ENCODE data around the gene MAPK8.

MAPK8 gene

DNA sequence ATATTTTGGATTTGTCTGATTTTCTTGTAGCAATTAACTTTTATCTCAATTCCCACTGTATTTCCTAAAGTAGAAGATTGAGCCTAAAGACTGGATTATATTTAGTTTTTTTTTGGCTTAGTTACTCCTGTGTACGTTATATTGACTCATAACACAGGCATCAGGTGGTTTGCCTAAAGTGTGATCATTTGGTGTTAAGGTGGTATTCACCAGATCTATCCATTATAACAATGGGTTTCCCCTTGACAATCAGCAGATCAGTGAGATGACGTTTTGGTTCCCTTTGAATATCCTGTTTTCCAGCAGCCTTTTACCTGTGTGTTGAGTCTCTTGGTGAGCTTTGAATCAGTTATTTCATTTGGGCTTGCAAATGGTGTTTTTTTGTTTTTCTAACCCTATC, 18.1 kb downstream of the MAPK8 start:
- TF ChIP-seq, protein P1, sequence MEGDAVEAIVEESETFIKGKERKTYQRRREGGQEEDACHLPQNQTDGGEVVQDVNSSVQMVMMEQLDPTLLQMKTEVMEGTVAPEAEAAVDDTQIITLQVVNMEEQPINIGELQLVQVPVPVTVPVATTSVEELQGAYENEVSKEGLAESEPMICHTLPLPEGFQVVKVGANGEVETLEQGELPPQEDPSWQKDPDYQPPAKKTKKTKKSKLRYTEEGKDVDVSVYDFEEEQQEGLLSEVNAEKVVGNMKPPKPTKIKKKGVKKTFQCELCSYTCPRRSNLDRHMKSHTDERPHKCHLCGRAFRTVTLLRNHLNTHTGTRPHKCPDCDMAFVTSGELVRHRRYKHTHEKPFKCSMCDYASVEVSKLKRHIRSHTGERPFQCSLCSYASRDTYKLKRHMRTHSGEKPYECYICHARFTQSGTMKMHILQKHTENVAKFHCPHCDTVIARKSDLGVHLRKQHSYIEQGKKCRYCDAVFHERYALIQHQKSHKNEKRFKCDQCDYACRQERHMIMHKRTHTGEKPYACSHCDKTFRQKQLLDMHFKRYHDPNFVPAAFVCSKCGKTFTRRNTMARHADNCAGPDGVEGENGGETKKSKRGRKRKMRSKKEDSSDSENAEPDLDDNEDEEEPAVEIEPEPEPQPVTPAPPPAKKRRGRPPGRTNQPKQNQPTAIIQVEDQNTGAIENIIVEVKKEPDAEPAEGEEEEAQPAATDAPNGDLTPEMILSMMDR (conservative IDR thresholded peaks at IDR 0.05), result no peak
- no peak for TF ChIP-seq ZFX (IDR thresholded peaks at IDR 0.05)
- H3K27ac ChIP-seq, result no peak overlapping the region

DNA sequence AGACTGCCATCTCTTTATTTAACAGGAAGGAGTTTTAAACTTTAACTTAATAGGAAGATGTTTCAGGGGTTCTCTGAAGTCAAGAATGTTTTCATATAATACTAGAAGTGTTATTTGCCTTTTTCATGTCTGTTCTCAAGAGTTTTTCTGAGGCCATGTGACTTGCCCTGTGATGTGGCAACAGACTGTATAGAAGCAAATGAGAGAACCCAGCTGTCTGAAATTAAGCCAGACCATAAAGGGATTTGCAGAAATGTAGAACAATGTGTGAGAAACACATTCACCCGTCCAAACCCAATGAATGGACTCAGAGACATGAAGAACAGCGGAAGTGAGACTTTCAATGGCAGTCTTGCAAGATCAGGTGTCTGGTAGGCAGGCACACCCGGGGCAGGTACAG, 23.8 kb downstream of the MAPK8 start:
- TF ChIP-seq, protein P1 (conservative IDR thresholded peaks at IDR 0.05), result no peak
- no peak for TF ChIP-seq ZFX (IDR thresholded peaks at IDR 0.05)

DNA sequence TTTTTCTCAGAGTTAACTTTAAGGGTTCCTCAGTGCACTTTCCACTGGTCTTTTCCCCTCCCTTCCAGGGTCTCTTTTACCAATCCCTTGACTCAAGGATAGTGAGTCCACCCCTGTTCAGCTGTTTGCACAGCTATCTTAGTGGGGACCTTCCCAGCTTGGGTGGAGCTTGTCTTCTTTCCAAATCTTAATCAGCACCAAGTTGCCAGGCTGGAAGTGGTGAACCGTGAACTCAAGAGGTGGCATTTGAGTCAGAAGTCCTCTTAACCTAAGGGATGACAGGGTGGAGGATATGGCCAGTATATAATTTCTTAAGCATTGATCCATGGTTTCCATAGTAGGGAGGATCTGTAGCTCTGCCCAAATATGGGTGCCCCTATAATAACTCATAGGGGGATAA, 25.0 kb downstream of the MAPK8 start:
- TF ChIP-seq, protein P1 (conservative IDR thresholded peaks at IDR 0.05), result no peak
- no peak for TF ChIP-seq ZFX (IDR thresholded peaks at IDR 0.05)
- H3K27ac ChIP-seq, result no peak overlapping the region

More for the DNA sequence above, 23.8 kb downstream of the MAPK8 start:
- no peak overlapping the region for H3K27ac ChIP-seq

DNA sequence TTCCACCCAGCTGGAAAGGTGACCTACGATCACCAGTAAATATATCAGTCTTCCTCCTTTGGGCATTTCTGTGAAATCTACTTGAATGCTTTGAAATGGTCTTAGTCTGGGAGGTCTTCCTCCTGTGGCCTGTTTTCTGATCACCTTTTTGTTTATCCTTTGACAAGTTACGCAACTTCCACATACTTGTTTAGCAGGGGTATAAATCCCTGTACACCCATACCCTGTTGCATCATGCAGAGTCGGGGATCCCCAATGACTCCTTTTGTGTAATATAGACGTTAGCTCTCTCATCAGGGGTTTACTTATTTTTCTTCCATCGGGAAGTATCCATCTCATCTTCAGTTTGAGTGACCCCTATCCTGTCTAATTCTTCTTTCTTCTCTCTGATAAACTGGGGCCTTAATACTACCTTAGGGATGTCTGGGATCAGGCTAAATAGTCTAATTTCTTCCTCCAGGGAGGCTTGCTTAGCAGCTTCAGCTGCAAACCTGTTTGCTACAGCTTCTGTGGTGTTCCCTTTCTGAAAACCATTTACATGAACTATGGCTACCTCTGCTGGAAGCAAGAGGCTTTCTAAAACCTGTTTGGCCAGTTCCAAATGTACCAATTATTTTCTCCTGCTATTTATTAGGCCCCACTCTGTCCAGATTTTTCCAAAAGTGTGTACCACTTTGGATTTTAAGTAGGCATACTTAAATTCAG, 25.8 kb downstream of the MAPK8 start:
- no peak for TF ChIP-seq ZFX (IDR thresholded peaks at IDR 0.05)
- TF ChIP-seq, protein P1 (conservative IDR thresholded peaks at IDR 0.05), result peak; percentile 29
- no peak overlapping the region for H3K27ac ChIP-seq

DNA sequence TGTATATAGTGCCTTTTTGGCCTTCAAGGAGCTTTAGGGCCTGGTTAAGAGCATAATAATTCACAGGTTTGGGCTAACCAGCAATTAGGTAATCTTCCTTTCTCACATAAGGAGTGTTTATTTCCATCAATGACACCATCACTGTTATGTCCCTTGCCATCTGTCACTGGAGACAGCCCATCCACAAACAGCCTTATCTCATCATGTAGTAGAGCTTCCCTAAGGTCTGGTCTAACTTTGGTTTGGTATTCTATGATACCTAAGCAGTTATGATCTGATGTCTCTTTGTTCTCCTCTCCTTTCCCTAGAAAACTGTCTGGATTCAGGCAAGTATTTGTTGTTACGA, 26.4 kb downstream of the MAPK8 start:
- H3K27ac ChIP-seq, result no peak overlapping the region
- TF ChIP-seq, protein P1 (conservative IDR thresholded peaks at IDR 0.05), result peak; percentile 12; the same call in 1 of the 2 replicates
- TF ChIP-seq ZFX (IDR thresholded peaks at IDR 0.05), result no peak

DNA sequence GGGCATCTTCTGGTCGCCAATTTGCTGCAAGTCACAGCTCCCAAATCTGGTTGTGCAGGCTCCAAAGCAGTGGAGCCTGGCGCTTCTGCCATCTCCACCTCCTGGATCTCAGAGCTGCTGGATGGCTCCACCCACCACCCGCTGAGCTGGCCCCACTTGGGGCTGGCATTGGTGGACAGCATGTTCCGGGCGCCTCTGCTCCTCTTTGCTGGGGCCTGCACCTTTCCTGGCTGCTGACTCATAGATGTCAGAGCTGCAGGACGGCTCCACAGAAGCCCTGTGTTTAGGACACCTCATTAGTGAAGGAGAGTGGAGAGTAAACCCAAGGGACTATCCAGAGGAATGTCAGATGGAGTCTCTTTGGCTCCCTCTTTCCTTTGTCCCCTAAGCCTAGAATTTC, 27.4 kb downstream of the MAPK8 start:
- 0 out of 2 replicates have a peak overlapping the region, but pooled peaks have one; percentile 5 for H3K27ac ChIP-seq
- no peak for TF ChIP-seq ZFX (IDR thresholded peaks at IDR 0.05)
- TF ChIP-seq, protein P1 (conservative IDR thresholded peaks at IDR 0.05), result no peak

DNA sequence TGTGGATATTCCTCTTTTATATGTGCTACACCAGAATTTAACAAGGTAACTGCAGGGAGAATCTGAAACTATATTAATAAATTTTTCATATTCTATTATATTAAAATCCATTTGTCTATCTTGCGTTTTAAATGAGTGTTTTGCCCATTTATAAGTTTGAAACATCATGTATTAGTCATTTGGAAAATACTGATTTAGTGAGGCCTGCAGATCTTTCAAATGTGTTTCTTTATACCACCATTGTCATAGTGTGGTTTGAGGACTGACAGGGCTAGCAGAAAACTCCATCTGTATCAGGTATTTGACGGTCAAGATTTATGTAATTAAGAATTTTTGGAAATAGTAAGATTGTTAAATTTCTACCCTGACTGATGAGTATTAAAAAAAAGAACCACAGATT, 29.3 kb downstream of the MAPK8 start:
- TF ChIP-seq, protein P1 (conservative IDR thresholded peaks at IDR 0.05), result no peak
- no peak for TF ChIP-seq ZFX (IDR thresholded peaks at IDR 0.05)
- no peak overlapping the region for H3K27ac ChIP-seq
